Measurements from ENCODE around the gene KLHDC1.
"Not testable (repeated sequence)": the region's sequence is repeated elsewhere in the genome, so short reads cannot be mapped to it uniquely, and the experiment has no call there.

The KLHDC1 gene

GRCh38 chr14:49727171-49727570 lies 34.3 kb downstream of the KLHDC1 start:
- no peak for DNase-seq

- no peak for DNase-seq
These were observed 40.0 kb downstream of the KLHDC1 start for GRCh38 chr14:49732896-49733295.

- no peak for DNase-seq
These were observed 40.9 kb downstream of the KLHDC1 start for GRCh38 chr14:49733836-49734235.

- not testable (repeated sequence) for DNase-seq
These were observed 42.7 kb downstream of the KLHDC1 start for GRCh38 chr14:49735669-49736068.

- no peak for DNase-seq
These were observed 52.3 kb downstream of the KLHDC1 start for GRCh38 chr14:49745191-49745590.

GRCh38 chr14:49746476-49746875 lies 53.6 kb downstream of the KLHDC1 start:
- DNase-seq: not testable (repeated sequence)

GRCh38 chr14:49754570-49755097 lies 61.7 kb downstream of the KLHDC1 start:
- no peak for DNase-seq

- no peak for DNase-seq
These were observed 62.5 kb downstream of the KLHDC1 start for GRCh38 chr14:49755378-49755777.

- no peak for DNase-seq
These were observed 69.1 kb downstream of the KLHDC1 start for GRCh38 chr14:49761839-49762551.

GRCh38 chr14:49766839-49767238 lies 73.9 kb downstream of the KLHDC1 start:
- no peak for DNase-seq

- DNase-seq: no peak
These were observed 74.3 kb downstream of the KLHDC1 start for GRCh38 chr14:49767270-49767570.

GRCh38 chr14:49767571-49768300 lies 74.8 kb downstream of the KLHDC1 start, which contains the start of gene KLHDC2:
Gene KLHDC2 (plus strand): TSS chr14:49768153. CDS start chr14:49768469, 316 bp downstream.
- DNase-seq: peak; percentile 86

- peak; percentile 57 for DNase-seq
These were observed 75.6 kb downstream of the KLHDC1 start for GRCh38 chr14:49768301-49769121.

- no peak for DNase-seq
These were observed 76.3 kb downstream of the KLHDC1 start for GRCh38 chr14:49769171-49769570.

GRCh38 chr14:49769581-49770211 lies 76.8 kb downstream of the KLHDC1 start:
- DNase-seq: no peak

- no peak for DNase-seq
These were observed 77.4 kb downstream of the KLHDC1 start for GRCh38 chr14:49770212-49770817.

- not testable (repeated sequence) for DNase-seq
These were observed 78.8 kb downstream of the KLHDC1 start for GRCh38 chr14:49771691-49772090.

GRCh38 chr14:49774106-49774505 lies 81.2 kb downstream of the KLHDC1 start:
- DNase-seq: no peak

GRCh38 chr14:49778421-49778820 lies 85.5 kb downstream of the KLHDC1 start:
- DNase-seq: no peak

- not testable (repeated sequence) for DNase-seq
These were observed 88.1 kb downstream of the KLHDC1 start for GRCh38 chr14:49781040-49781439.

- DNase-seq: no peak
These were observed 90.6 kb downstream of the KLHDC1 start for GRCh38 chr14:49783394-49784014.

GRCh38 chr14:49786315-49786714 lies 93.4 kb downstream of the KLHDC1 start:
- DNase-seq: no peak
